ENCODE results near the gene ANXA8. TPM values are rescaled to one million over a fixed set of nuclear protein-coding genes. Genes with fewer than 3 reads are reported as not detected.

Gene ANXA8
- total RNA-seq, 1 experiment from 2014 or later = 0.72 TPM

- H3K4me3 ChIP-seq (ENCODE audit: low read depth in 2 of 2, low read length in 2 of 2) = no peak overlapping the region
- DNase-seq (ENCODE audit: low read depth, low spot score) (no peak), ATAC-seq (peak; percentile 46)
- no peaks in the 10 kb centered on the region for H3K36me3 ChIP-seq (ENCODE audit: control insufficient read depth, insufficient read depth, low read length)
- TF ChIP-seq SIN3A (IDR thresholded peaks at IDR 0.05; ENCODE audit: borderline replicate concordance, insufficient read depth, low read depth, low read length) (no peak), TCF7L2 (IDR thresholded peaks at IDR 0.05; ENCODE audit: low read depth, low read length) (no peak), CTCF (IDR thresholded peaks at IDR 0.05) (no peak), POLR2AphosphoS5 (IDR thresholded peaks at IDR 0.05; ENCODE audit: low read depth, low read length) (no peak), REST (IDR thresholded peaks at IDR 0.05; ENCODE audit: insufficient read depth in 1 of 2, low read depth in 2 of 2, low read length in 1 of 2) (no peak)
- ChIA-PET CTCF (no interaction called here), POLR2A (no interaction called here)
- H3K27me3 ChIP-seq (ENCODE audit: control insufficient read depth, insufficient read depth, low read length) = no peaks in the 10 kb centered on the region
- H3K4me1 ChIP-seq (ENCODE audit: control insufficient read depth, insufficient read depth, low read length) = 0 out of 2 replicates have a peak, but pooled peaks cover 3% of the 10 kb centered on the region
- in situ Hi-C loops (cut with HindIII; ENCODE audit: low pct_unique_long_range_greater_than_20kb, low sequenced_read_pairs) = no loop called here
- no peak overlapping the region for H3K27ac ChIP-seq (ENCODE audit: low read length)
- 0 out of 2 replicates have a peak, but pooled peaks cover 3% of the 10 kb centered on the region for H3K9me3 ChIP-seq (ENCODE audit: control insufficient read depth, insufficient read depth, low read depth, low read length)
- intact Hi-C loops (cut with micrococcal nuclease; ENCODE audit: unreplicated experiment) = no loop called here
- no TSS peak for BruUV-seq (replicated peaks)
Observed at GRCh38 chr10:47449102-47449978, 34.6 kb downstream of the ANXA8 start.

GRCh38 chr10:47447705-47448104, 36.2 kb downstream of the ANXA8 start:
- H3K4me1 ChIP-seq (ENCODE audit: control insufficient read depth, insufficient read depth, low read length) = 0 out of 2 replicates have a peak, but pooled peaks cover 3% of the 10 kb centered on the region
- ChIA-PET POLR2A (no interaction called here), CTCF (no interaction called here)
- DNase-seq (ENCODE audit: low read depth, low spot score) (no peak), ATAC-seq (no peak)
- no peak for TF ChIP-seq REST (IDR thresholded peaks at IDR 0.05; ENCODE audit: insufficient read depth in 1 of 2, low read depth in 2 of 2, low read length in 1 of 2)
- H3K4me3 ChIP-seq (ENCODE audit: low read depth in 2 of 2, low read length in 2 of 2) = no peak overlapping the region
- in situ Hi-C loops (cut with HindIII; ENCODE audit: low pct_unique_long_range_greater_than_20kb, low sequenced_read_pairs) = no loop called here
- 0 out of 2 replicates have a peak, but pooled peaks cover 3% of the 10 kb centered on the region for H3K9me3 ChIP-seq (ENCODE audit: control insufficient read depth, insufficient read depth, low read depth, low read length)
- no TSS peak for BruUV-seq (replicated peaks)
- no peaks in the 10 kb centered on the region for H3K36me3 ChIP-seq (ENCODE audit: control insufficient read depth, insufficient read depth, low read length)
- no peaks in the 10 kb centered on the region for H3K27me3 ChIP-seq (ENCODE audit: control insufficient read depth, insufficient read depth, low read length)
- intact Hi-C loops (cut with micrococcal nuclease; ENCODE audit: unreplicated experiment) = no loop called here
- H3K27ac ChIP-seq (ENCODE audit: low read length) = no peak overlapping the region

Data from Panc1 (cell line).